Fibroblast of pulmonary artery (primary cell): ENCODE measurements around the gene ST6GALNAC2.
A peak's percentile ranks its signal among the peaks of the same experiment; 100 is the strongest.

Experiments used
- DNase-seq: peaks from one replicate; pipeline ENCODE4 v3.0.0-alpha.2; 2010; ENCODE audit warnings: low read depth
- H3K4me3 ChIP-seq: replicated peaks from 2 replicates; pipeline ENCODE4 v1.5.1; 2011; ENCODE audit warnings: low read depth, mild to moderate bottlenecking, control low read depth, low read length, moderate library complexity
- TF ChIP-seq, protein P1 (sequence below): IDR thresholded peaks from 2 replicates; pipeline ENCODE4 v1.5.1; 2011; ENCODE audit warnings: mild to moderate bottlenecking, control low read depth, low read length, inconsistent platforms; ENCODE audit errors: missing control alignments

Gene ST6GALNAC2

DNA sequence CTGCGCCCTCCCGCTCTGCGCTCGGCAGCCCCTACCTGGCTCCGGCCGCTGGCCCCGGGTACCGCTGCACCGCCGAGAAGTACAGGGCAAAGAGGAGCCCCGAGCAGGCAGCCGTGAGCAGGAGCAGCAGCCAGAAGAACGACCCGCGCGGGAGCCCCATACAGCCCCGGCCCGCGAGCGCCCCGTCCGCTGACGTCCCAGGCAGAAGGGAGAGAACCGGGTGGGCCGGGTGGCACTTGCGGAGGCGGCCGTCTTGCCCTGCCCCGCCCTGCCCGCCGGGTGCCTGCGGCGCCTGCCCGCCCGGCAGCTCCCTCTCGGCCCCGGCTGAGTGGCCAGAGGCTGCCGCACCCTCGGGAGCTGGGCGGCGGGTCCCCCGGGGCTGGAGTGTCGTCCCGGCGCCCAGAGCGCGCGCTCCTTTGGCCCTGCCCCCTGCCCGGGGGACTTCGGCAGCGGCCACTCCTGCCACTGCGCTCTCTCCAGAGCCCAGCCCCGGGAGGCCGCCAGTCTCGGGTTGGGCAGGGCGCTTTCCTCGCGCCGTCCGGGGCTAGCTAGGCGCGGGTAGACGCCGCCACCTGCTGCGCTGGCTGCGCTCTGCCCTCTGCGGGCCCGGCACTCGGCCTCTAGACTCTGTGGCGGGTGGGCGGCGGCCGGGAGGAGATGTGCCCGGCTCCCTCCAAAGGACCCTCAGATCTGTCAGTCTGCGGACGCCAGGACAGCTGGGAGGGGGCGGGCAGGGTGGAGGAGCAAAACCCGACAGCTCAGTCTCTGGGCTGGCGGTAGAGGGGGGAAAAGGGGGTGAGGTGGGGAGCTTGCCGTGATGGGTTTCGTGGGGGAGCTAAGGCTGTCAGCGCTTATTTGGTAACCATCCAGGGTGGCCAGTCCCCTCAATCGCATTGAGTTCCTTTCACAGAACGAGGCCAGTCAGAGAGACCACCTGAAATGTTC lies at the start of gene ST6GALNAC2:
ST6GALNAC2 (minus strand) TSS at position 212 of the 945 bp plus-strand sequence; CDS start at position 160, 52 bp downstream.
- peak within 1 kb of the TSS; percentile 52 for H3K4me3 ChIP-seq
- DNase-seq, result peak; percentile 42
- TF ChIP-seq, protein P1, sequence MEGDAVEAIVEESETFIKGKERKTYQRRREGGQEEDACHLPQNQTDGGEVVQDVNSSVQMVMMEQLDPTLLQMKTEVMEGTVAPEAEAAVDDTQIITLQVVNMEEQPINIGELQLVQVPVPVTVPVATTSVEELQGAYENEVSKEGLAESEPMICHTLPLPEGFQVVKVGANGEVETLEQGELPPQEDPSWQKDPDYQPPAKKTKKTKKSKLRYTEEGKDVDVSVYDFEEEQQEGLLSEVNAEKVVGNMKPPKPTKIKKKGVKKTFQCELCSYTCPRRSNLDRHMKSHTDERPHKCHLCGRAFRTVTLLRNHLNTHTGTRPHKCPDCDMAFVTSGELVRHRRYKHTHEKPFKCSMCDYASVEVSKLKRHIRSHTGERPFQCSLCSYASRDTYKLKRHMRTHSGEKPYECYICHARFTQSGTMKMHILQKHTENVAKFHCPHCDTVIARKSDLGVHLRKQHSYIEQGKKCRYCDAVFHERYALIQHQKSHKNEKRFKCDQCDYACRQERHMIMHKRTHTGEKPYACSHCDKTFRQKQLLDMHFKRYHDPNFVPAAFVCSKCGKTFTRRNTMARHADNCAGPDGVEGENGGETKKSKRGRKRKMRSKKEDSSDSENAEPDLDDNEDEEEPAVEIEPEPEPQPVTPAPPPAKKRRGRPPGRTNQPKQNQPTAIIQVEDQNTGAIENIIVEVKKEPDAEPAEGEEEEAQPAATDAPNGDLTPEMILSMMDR, result peak; percentile 3

DNA sequence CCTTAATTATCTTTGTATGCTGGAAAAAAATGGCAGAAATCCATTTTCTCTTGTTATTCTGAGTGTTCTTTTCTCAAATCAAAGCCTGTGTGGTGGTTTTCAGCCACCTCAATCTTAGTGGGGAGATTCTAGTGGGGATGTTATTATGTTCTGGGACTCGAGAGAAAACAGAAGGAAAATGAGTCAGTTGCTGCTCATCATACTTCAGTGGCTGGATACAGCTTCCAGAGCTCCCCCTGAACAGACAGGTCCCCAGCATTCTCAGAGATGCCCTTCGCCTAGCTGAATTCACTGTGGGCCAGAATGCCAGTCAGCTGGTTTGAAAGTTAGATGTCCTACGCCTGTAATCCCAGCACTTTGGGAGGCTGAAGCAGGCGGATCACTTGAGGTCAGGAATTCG lies 49.4 kb upstream of the ST6GALNAC2 start:
- DNase-seq, result no peak
- H3K4me3 ChIP-seq, result no peak overlapping the region
- TF ChIP-seq, protein P1, result no peak

DNA sequence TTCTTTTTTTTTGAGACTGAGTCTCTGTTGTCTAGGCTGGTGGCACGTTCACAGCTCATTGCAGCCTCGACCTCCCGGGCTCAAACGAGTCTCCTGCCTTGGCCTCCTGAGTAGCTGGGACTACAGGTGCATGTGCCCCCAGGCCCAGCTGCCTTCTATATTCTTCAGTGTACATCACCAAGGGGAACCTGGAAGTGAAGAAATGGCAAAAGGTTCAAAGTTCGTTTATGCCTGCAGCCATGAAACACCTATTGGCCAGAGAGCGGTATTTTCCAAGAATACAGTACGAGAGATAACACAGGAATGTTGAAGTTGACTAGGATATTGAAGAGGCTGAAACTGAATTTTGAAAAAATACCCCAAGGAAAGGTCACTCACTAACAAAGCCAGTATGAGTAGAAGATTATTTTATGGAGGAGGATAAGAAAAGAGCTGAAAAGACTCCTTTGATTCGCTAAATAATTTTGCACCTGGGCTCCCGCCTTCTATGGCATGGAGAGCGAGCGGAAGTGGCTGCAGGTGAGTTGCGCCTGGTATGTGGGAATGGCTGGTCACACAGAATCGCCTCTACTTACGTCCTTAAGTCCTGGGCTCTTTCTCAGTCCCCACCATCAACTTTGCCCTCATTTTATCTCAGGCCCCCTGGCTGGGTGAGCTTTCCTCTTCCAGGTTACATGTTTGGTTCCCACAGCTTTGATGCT lies 48.1 kb upstream of the ST6GALNAC2 start:
- DNase-seq, result no peak
- H3K4me3 ChIP-seq, result no peak overlapping the region
- TF ChIP-seq, protein P1, result no peak

DNA sequence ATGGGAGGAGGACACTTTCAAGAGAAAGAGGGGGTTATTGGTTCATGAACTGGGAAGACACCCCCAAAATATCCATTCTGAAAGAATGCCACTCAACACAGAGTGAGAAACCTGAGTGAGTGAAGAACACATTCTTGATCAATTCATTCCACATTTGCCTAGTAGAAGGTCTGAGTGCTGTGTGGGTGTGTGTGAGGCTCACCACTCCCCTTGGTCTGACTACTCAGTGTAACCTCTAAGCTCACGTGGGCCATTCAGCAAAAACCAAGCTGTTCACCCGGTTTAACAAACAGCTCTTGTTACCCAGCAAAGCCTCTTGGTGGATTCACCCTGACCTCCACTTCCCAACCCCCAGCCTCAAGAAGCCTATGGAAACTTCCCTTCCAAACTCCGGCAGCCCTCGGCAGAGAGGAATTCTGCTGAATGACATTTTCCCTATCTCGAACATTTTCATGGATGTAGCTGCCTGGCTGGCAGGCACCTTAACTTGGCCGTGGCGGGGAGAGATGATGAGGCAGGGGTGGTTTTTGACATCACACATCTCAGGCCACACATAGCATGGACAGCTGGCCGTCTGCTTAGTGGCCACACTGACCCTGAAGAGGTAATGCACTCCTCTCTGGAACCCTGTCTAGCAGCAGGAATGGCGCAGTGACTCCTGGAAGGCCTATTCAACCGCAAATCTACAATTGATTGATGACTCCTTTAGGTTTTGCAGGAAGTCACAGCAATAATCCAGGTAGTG lies 46.3 kb upstream of the ST6GALNAC2 start:
- no peak for DNase-seq
- TF ChIP-seq, protein P1, result no peak
- no peak overlapping the region for H3K4me3 ChIP-seq

DNA sequence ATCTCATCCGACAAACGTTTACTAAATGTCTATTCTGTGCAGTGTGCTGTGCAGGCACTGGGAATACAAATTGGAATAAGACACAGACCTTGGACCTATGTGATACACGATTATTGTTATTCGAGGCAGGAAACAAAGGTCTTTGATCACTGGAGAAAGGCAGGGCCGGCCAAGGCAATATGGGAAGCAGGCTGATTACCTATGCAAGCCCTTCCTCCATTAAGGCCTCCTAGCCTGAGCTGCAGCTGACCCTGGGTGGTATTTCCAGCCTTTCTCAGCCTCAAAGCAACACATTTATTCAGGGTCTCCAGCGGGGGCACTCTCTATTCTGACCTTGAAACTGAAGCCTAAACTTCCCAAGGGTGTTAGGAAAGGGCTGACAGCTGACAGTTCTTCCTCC lies 44.5 kb upstream of the ST6GALNAC2 start:
- no peak overlapping the region for H3K4me3 ChIP-seq
- DNase-seq, result no peak
- TF ChIP-seq, protein P1, result no peak

DNA sequence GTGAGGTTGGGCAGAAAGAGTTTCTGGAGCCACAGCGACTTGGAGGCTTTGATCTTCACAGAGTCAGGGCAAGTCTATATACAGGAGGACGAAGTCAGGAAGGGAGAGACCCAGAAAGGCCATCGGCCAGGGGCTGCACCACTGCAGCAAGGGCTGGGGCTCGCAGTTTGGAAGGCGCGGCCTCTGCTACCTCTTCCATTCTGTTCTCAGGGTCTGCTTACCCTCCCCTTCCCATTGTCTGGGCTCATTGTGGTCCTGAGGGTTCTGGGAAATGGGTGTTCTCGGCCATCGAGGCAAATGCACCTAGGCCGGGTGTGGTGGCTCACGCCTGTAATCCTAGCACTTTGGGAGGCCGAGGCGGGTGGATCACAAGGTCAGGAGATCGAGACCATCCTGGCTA lies 41.9 kb upstream of the ST6GALNAC2 start:
- H3K4me3 ChIP-seq, result no peak overlapping the region
- TF ChIP-seq, protein P1, result no peak
- DNase-seq, result no peak
